ENCODE measurements around the gene IGFN1.

The IGFN1 gene

DNA sequence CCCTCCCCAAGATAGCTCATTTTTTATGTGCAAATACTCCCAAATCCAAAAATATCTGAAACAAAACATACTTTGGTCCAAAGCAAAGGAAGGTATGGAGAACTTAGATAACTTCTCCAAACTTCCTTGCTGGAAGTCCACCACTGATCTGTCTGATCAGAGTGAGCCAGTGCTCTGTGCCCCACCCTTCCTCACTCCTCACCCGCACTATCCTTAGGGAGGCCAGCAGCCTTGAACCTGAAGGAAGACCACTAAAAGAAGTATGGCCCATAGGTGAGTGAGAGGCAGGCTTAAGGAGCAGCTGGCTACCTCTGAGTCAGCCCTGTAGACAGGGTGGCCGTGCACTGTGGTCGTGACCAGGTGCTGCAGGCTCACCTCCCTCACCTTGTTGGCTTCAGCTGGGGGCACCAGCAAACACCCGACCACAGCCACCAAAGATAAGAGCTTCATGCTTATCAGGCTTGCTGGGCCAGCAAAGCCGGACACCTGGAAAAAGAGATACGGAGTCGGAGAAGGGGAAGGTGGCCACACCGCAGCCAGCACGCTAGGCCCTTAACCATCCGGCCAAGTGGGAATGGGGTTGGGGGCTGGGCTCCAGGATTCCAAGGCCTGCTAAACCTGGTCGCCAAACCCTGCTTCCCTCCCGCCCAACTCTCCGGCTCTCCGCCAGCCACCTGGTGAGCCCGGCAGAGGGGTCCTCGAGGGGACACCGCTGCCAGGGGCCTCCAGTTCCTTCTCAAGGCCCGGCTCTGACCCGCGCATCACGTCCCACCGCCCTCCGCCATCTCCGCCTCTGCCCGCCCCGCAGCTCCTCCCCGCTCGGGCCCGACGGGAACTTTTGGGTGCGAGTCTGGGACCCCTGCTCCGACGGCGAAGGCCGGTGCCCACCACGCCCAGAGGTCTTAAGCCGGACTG lies 36.9 kb upstream of the IGFN1 start:
- H3K9ac ChIP-seq (ENCODE audit: low read depth, low read length), result peak overlapping the region; percentile 72
- TF ChIP-seq EZH2 (IDR thresholded peaks at IDR 0.05; ENCODE audit: borderline replicate concordance, low read depth, low read length, severe bottlenecking) (no peak), CTCF (IDR thresholded peaks at IDR 0.05; ENCODE audit: borderline replicate concordance, extremely low read depth, low read length, poor library complexity, severe bottlenecking) (no peak)
- peak overlapping the region; percentile 84 for H3K4me2 ChIP-seq (ENCODE audit: insufficient read depth, low read length)
- H3K9me3 ChIP-seq (ENCODE audit: insufficient read depth, low read length, severe bottlenecking), result no peaks in the 10 kb centered on the region
- H3K27ac ChIP-seq (ENCODE audit: low read length), result peak overlapping the region; percentile 68
- peaks cover 3% of the 10 kb centered on the region for H4K20me1 ChIP-seq (ENCODE audit: insufficient read depth, low read length)
- peaks cover 4% of the 10 kb centered on the region for H3K27me3 ChIP-seq (ENCODE audit: insufficient read depth, low read length, poor library complexity)
- H3K4me1 ChIP-seq (ENCODE audit: insufficient read depth, low read length), result peaks cover 22% of the 10 kb centered on the region
- no peak for DNase-seq
- H3K79me2 ChIP-seq (ENCODE audit: insufficient read depth, low read length), result peaks cover 7% of the 10 kb centered on the region
- peak; percentile 84 for ATAC-seq (ENCODE audit: insufficient read depth, low read depth)
- H3K36me3 ChIP-seq (ENCODE audit: insufficient read depth, low read length), result peaks cover 35% of the 10 kb centered on the region
- H2AFZ ChIP-seq (ENCODE audit: low read depth, low read length), result peak overlapping the region; percentile 86
- H3K4me3 ChIP-seq (ENCODE audit: low read depth in 1 of 2, low read length in 2 of 2), result peak overlapping the region; percentile 48 to 84; a peak in 3 of 4 replicates

DNA sequence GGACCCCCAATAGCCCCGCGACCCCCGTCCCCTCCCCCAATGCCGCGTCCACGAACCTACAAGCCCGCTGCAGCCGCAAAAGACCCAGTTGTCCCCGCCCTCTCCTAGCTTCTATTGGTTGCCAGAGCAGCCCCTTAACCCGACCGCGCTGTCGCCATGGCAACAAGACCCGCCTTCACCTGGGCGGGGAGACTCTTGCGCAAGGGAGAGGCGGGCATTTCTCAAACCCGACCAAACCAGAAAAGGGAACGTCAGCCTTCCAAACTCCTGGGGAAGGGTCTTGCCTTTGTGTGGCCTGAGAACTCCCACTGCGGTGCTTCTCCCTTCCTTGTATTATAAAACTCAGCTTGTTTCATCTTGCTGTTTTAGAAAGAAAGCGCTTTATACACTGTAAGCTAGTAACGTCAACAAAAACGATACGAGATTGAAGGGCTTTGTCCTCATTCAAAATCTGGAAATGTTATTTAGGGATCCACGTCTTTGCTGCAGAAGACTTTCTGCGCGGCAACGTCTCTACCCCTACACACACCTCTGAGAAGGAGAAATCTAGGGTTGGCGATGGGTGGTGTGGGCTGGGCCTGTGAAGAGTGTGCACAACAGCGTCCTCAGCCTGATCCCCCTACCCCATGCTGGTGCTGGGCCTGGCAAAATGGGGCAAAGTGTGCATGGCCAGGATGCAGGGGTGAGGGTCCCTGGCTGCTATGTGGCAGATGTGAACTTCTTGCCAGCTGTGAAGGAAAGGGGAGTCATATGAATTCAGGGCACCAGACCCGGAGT lies 36.0 kb upstream of the IGFN1 start, which contains the start of gene TMEM9:
TSS of gene TMEM9 (minus strand) at position 86 of the 777 bp plus-strand sequence. CDS start 551 bp downstream, outside the sequence.
- no peak for TF ChIP-seq CTCF (IDR thresholded peaks at IDR 0.05; ENCODE audit: borderline replicate concordance, extremely low read depth, low read length, poor library complexity, severe bottlenecking)
- no peak for TF ChIP-seq EZH2 (IDR thresholded peaks at IDR 0.05; ENCODE audit: borderline replicate concordance, low read depth, low read length, severe bottlenecking)
- Histone ChIP-seq H3K9ac (ENCODE audit: low read depth, low read length) (peak within 1 kb of the TSS; percentile 72), H3K4me2 (ENCODE audit: insufficient read depth, low read length) (peak within 1 kb of the TSS; percentile 84), H3K36me3 (ENCODE audit: insufficient read depth, low read length) (peaks cover 27% of the 10 kb centered on the region), H3K4me1 (ENCODE audit: insufficient read depth, low read length) (peaks cover 22% of the 10 kb centered on the region), H4K20me1 (ENCODE audit: insufficient read depth, low read length) (no peaks in the 10 kb centered on the region), H3K9me3 (ENCODE audit: insufficient read depth, low read length, severe bottlenecking) (no peaks in the 10 kb centered on the region), H3K27me3 (ENCODE audit: insufficient read depth, low read length, poor library complexity) (peaks cover 4% of the 10 kb centered on the region), H3K27ac (ENCODE audit: low read length) (peak within 1 kb of the TSS; percentile 68), H2AFZ (ENCODE audit: low read depth, low read length) (peak within 1 kb of the TSS; percentile 93), H3K4me3 (ENCODE audit: low read depth in 1 of 2, low read length in 2 of 2) (peak within 1 kb of the TSS; percentile 48 to 84; a peak in 3 of 4 replicates), H3K79me2 (ENCODE audit: insufficient read depth, low read length) (peaks cover 7% of the 10 kb centered on the region)
- ATAC-seq (ENCODE audit: insufficient read depth, low read depth), result peak; percentile 96
- peak; percentile 97 for DNase-seq

DNA sequence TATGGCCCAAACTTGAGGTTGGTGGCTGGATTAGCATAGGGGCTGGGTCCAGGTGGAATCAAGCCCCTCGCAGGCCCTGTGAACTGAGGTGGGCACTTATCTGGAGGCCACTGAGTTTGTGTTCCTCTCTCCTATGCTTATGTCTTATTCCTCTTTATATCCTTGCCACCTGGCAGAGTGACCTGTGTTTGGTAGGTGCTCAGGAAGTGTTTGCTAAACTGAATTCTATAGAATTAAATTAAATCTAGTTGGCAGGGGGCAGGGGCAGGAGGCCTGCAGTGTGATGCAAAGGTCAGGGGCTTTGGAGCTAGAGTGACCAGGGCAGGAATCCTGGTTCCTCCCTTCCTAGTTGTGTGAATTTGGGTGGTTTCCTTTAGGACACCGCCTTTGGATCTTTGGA lies 35.3 kb upstream of the IGFN1 start:
- no peak overlapping the region for H3K9ac ChIP-seq (ENCODE audit: low read depth, low read length)
- peaks cover 7% of the 10 kb centered on the region for H3K79me2 ChIP-seq (ENCODE audit: insufficient read depth, low read length)
- TF ChIP-seq EZH2 (IDR thresholded peaks at IDR 0.05; ENCODE audit: borderline replicate concordance, low read depth, low read length, severe bottlenecking) (no peak), CTCF (IDR thresholded peaks at IDR 0.05; ENCODE audit: borderline replicate concordance, extremely low read depth, low read length, poor library complexity, severe bottlenecking) (no peak)
- peaks cover 22% of the 10 kb centered on the region for H3K4me1 ChIP-seq (ENCODE audit: insufficient read depth, low read length)
- no peaks in the 10 kb centered on the region for H3K9me3 ChIP-seq (ENCODE audit: insufficient read depth, low read length, severe bottlenecking)
- H3K4me2 ChIP-seq (ENCODE audit: insufficient read depth, low read length), result no peak overlapping the region
- no peak for DNase-seq
- no peaks in the 10 kb centered on the region for H4K20me1 ChIP-seq (ENCODE audit: insufficient read depth, low read length)
- H2AFZ ChIP-seq (ENCODE audit: low read depth, low read length), result no peak overlapping the region
- H3K4me3 ChIP-seq (ENCODE audit: low read depth in 1 of 2, low read length in 2 of 2), result no peak overlapping the region
- H3K27me3 ChIP-seq (ENCODE audit: insufficient read depth, low read length, poor library complexity), result peaks cover 4% of the 10 kb centered on the region
- no peak overlapping the region for H3K27ac ChIP-seq (ENCODE audit: low read length)
- peaks cover 19% of the 10 kb centered on the region for H3K36me3 ChIP-seq (ENCODE audit: insufficient read depth, low read length)
- ATAC-seq (ENCODE audit: insufficient read depth, low read depth), result no peak
